HG02798 (cell line): ENCODE data around the gene CEP164.
"Not testable (repeated sequence)": the region's sequence is repeated elsewhere in the genome, so short reads cannot be mapped to it uniquely, and the experiment has no call there.

Experiments
- ATAC-seq: cut with Tn5 transposase; IDR thresholded peaks from one replicate; pipeline ENCODE4 v1.9.1; 2021; ENCODE audit warnings: mild to moderate bottlenecking; ENCODE audit not compliant: unreplicated experiment, poor library complexity

CEP164 gene

DNA sequence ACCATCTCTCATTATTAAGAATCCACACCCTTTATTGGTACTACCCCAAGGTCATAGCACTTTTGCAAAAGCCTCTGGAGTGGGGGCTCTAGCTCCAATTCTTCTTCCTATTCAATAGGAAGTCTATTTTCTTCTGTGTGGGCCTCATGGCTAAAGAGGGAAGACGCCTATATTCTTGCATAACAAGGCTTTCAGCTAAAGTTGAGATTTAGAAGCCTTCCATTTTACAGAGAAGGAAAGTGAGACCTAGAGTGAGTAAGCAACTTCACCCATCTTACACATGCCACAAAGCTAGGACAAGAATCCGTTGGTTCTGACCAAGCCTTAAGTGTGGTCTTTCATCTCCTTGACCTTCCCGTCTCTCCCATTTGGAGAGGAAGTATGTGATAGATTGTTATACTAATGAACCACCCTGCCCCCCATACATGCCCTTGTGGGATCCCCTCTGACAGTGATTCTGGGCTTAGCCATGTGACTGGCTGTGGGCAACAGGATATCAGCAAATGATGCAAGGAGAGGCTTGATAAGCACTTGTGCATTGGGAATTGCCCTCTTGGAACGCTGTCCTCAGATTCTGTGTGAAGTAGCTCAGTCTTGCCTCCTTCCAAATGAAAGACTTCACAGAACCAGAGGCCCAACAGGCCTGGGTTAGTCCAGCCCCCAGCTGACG is 23.9 kb upstream of the CEP164 start:
- ATAC-seq = no peak

DNA sequence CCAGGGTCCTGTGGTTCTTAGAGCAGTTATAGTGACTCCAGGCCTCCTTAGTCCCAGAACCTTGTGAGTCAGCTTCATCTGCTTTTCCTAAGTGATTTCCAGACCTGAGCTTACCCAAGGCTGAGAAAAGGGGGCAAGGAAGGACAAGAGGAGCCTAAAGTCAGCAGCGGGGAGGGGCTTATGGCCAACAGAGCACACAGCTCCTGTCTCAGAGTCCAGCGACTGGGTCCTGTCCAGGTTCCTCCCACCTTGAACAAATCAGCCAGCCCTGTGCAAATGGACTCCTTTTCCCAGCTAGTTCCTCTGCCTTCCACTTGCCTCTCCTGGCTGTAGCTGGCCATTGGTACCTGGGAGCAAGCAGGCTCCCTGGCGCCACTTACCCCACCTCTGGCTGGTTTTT is 22.5 kb upstream of the CEP164 start:
- ATAC-seq = no peak

DNA sequence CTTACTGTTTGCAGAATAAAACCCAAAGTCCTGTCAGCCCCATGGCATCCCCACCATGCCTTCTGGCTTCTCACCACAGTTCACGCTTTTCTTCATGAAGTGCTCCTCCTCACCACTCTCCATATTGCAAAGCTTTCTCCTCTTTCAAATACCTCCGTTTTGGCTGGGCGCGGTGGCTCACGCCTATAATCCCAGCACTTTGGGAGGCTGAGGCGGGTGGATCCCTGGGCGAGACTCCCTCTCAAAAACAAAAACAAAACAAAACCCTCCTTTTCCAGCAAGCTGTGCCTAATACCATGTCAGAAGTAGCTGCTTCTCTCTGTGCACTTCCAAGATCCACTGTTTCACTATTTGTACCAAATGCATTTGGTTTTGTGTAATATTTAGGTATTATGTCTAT is 18.3 kb upstream of the CEP164 start:
- no peak for ATAC-seq

DNA sequence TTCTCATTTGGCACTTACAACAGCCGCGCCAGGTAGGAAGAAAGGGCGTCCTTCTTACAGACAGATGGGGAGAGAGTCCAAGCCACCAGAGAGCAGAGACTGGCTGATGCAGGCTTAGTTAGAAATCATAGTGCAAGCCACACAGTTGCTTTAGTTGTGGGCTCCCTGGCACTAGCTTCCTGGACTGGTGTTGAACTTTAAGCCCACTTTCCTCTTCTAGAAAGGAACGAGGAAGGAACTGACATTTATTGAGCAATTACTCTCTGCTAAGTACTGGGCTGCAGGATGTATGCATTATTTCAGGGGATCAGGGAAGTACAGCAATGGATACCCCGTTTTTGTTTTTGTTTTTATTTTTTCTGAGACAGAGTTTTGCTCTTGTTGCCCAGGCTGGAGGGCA is 14.6 kb upstream of the CEP164 start:
- ATAC-seq = no peak

DNA sequence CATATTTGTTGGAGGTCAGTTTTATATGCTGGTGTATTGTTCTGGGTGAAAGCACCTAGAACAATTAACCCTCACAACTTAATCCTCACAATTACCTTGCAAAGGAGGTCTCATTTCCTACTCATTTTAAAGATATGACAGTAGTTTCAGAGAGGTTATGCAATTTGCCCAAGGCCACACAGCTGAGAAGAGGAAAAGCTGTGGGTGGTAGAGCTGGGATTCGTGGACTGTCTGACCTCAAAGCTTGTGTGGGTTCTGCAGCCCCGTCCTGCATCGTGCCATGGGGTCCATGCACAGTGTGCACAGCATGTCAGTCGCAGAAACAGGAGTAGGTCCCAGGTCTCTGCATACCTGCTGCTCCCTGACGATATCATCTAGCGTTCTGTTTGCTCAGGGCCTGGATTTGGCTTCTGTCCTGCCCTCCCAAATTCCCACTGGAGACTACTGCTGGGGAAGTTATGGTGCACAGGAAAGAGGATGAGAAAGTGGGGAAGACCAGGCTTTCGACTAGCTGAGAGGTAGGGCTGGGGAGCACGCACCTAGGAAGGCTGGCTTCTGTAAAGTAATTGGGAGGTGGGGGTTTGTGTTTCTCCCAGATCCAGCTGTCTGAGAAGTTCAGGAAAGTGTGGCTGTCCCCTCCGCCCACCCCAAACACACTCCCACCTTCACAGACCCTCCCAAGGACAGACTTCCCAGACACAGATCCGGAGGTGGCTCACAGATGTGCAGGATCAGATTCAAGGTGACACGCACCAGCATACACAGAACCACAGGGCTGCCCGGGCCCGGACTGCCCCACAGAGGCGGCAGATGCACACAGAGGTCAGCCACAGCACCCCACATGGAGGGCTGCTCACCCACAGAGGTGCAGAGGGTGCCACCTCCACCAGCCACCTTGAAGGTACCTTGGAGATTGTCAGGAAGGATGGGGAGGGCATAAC is 13.6 kb upstream of the CEP164 start:
- no peak for ATAC-seq

DNA sequence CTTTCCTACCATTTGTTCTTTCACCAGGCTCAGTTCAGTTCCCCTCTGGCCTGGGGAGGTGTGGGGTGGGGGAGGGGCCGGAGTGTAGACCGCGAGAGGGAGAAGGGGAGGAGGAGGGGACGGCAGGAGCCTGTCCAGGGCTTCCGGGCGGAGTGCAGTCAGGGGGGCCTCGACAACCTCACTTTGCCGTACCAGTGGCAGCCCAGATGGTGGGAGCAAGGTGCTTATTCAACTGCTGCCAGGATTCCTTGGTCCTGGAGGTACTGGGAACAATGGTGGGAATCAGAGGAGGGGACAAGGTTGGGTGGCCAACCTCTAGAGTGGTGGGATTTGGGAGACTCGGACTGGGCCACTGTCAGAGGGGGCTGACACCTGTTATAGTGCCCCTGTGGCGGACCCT is 12.8 kb upstream of the CEP164 start:
- ATAC-seq = no peak

DNA sequence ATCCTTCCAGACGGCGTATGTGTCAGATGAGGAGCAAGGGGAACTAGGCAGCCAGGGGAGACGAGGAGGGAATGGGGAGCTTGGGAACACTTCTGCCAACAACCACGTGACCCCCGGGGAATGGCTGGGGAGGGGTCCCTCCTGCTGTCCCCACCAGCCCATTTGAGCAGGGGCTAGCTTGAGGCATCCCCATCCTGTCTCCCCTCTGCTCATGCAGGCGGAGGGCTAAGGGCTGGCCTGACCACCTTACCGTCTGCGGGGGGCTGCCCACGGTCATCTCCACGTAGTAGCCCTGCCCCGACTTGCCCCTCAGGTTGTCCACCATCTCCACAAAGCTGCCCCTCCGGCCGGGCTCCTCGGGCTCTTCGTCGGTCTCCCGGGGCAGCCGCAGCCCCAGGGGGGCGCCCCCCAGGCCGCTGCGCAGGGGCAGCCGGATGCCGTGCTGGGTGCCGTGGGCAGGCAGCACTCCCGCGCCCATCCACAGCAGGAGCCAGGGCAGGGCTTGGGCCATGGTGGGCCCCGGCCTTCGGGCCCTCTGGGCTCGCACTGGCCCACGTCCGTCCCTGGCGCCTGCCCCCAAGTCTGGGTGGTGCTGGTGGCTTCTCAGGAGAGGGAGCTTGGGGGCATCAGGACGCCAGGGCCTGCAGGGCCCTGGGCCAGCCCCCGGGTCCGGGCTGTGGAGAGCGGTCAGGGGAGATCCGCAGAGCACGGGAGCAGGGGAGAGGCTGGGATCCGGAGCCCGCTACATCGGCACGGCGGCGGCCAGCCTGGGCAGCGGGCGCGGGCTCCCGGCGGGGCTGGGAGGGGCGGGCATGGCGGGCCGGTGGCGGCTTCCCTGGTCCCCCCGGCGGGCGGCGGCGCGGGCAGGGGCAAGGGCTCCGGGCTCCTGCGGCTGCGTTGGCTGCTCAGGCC is 12.1 kb upstream of the CEP164 start:
- ATAC-seq = no peak

DNA sequence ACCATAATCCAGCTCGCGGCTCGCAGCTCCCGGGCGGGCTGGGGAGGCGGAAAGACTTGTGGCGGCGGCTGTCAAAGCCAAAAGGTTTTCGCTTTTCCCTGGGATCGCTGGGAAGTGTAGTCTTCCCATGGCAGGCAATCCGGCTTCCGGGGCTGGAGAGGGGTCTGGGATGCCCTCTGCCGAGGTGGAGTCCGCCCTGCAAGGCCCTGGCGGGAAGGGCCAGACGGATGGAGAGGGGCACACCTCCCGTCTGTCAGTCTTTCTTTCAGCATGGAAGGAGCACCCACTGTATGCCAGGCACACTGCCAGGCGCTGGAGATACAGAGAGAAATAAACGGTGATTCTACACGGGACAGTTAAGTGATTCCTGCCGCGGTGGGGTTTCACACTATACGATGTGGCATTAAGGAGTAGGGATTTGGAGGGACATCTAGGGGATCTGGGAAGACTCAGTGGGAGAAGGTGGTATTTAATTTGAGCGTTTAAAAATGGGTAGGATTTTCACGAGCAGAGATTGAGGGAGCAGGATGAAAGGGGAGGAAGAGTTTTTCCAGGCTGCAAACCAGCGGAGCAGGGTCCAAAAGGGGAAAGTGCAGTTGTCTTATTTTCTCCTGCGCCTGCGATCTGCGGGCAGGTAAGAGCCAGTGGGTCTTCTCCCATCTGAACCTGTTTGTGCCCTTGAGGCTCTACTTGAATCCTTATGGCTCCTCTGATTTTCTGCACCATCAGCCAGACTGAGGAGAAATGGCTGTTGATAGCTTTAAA is 11.3 kb upstream of the CEP164 start, which contains the start of gene BACE1:
Gene BACE1, minus strand, starts transcription at position 60 of the 765 bp plus-strand sequence. CDS start 461 bp downstream, outside the sequence.
- ATAC-seq = no peak

DNA sequence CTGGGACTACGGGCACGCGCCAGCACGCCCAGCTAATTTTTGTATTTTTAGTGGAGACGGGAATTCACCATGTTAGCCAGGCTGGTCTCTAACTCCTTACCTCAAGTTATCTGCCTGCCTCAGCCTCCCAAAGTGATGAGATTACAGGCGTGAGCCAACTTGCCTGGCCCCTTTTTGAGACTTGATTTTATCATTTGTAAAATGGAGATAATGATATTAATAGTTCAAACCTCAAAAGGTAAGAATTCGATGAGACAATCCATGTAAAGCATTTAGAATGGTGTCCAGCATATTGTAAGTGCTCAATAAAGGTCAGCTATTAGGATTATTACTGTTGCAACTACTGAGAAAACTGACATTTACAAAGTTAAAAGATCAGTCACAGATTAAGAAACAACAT is 8.9 kb upstream of the CEP164 start:
- no peak for ATAC-seq

DNA sequence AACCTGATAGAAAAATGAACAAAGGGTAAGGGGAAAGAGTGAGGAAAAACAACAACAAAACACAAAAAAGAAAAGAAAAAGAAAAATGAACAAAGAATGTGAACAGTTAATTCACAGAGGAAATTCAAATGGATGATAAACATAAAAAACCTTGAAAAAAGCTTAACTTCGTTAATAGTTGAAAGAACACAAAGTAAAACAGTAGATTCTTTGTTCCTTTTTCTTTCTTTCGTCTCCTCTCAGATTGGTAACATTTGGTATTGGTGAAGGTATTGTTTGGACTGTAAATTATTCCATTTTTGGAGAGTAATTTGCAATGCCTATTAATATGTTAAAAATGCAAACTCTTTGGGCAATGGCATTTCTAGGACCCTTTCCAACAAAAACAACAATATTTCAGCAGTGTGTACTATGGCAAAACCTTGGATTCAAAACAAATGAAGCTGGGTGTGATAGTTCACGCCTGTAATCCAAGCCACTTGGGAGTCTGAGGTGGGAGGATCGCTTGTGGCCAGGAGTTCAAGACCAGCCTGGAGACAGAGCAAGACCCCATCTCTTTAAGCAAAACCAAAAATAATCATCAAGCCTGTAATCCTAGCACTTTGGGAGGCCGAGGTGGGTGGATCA is 8.3 kb upstream of the CEP164 start:
- ATAC-seq = no peak

DNA sequence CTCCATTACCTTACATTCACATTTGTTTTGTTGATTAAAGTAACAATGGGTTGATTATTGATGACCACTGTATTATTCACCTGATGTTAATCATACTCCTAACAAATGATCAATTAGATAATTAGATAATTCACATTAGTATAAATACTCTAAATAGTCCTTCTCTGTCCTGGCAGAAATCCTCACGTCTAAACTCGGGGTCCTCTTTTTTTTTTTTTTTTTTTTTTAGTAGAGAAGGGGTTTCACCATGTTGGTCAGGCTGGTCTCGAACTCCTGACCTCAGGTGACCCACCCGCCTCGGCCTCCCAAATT is 443 bp upstream of the CEP164 start:
- not testable (repeated sequence) for ATAC-seq

DNA sequence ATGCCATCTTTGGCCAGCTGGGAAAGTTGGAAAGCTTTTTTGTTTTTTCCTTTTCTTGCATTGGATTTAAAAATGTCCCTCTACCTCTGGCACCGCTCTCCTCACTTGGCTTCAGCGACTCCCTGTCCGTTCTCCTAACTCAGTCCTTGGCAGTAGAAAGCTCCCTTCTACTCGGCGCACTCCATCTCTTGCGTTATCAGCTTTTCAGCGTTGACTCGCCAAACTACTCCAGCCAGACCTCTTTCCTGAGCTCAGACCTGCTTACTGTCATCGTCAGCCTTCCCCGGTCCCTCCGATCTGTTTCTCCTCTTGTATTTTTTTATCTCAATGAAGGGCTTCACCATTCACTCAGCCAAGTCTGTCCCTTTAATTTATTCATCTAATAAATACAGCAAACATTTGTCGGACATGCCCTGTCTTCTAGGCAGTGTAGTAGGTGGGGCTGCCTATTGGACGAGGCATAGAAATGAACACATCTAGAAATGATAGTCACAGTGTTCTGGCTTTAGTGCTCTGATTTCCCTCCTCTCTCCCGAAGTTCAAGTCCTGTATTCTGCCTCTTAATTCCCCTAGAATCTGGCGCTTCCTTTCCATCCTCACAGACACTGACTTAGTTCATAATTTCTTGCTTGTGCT is 839 bp downstream of the CEP164 start:
- no peak for ATAC-seq

DNA sequence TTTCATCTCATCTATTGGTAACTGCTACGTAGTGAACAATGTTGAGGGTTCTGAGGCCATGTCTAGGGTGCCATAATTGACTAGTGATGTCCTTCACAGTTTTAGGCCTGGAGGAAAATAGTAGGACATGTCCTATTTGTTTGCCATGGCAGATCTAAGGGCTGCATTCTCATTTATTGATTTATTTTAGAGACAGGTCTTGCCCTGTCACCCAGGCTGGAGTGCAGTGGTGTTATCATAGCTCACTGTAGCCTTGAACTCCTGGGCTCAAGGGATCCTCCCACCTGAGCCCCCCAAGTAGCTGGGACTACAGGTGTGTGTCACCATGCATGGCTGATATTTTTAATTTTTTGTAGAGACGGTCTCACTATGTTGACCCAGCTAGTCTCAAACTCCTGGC is 5.2 kb downstream of the CEP164 start:
- no peak for ATAC-seq

DNA sequence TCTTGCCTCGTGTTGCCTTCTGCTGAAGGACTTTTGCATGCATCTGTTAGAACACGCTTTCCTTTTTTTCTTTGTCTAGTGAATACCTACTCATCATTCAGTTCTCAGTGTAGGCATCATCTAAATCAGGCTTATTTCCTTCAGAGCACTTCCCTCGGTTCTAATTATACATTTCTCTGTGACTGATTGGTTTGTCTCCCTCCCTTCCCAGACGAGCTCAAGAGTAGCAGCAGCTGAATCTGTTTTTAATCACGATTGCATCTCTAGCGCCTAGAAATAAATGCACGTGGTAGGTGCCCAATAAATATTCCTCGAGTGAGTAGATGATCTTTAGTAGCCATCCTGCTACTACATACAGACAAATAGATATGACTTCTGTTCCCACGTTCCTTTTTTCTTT is 6.3 kb downstream of the CEP164 start:
- ATAC-seq = no peak

DNA sequence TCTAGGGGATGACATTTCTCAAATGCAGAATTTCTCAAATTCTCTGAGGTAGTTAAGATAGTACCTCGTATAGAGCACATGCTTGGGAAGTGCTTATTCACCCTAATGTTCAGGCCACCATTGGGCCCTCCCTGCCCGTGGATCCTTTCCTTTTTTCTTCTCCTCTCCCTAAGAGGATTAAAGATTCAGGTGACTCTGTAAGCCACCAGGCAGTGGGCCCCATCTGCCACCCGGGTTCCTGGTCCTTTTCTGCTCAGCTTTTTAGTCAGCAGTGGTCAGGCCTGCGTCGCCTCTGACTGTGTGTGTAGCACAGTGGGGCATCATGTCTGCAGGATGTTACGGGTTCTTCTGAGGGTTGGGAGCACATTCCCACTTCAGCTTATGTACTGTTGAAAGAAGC is 7.2 kb downstream of the CEP164 start:
- no peak for ATAC-seq

DNA sequence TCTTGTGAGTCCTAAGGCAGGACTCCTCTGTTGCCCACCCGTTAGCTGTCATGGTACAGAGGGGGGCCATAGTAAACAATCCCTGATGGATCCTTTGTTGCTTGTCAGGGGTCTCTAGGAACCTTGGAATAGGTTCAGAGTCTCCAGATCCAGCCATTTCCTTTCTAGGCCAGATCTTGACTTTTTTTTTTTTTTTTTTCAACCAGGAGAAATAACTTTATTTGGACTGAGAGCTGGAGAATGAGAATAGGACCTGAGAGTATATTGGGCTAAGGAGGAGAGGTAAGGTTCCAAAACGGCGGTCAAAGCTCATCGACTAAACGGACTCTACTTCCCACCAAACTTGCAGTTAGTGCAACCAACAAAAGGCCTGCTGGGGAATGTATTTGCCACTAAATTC is 7.7 kb downstream of the CEP164 start:
- ATAC-seq = no peak

DNA sequence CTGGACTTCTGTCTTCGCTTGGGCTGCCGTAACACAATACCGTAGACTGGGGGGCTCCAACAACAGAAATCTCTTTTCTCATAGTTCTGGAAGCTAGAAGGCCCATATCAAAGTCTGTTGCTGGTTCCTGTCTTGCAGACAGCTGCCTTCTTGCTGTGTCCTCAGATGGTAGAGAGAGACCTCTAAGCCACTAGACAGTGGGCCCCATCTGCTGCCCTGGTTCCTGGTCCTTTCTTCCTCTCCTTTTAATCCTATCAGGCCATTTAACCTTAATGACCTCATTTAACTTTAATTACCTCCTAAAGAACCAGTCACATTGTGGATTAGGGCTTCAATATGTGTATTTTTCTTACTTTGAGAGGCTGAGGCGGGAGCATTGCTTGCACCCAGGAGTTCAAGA is 9.4 kb downstream of the CEP164 start:
- no peak for ATAC-seq

DNA sequence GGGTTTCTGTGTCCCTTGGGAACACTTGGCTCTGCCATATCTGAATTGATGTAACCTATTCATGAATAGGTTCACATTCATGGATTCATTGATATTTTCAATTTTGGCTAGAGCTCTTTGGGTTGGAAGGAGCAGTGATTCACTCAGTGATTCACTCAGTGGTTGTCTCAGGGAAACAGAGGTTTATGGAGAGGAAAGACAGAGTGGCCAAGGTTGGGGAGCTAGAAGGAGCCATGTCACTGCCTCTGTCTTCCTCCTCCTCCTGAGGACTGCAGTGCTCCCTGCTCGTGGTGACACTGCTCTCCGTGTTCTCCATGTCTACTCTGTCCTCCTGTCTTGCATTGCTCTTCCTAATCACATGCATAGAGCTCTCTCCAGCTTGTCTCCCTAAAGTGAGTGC is 17.4 kb downstream of the CEP164 start:
- no peak for ATAC-seq

DNA sequence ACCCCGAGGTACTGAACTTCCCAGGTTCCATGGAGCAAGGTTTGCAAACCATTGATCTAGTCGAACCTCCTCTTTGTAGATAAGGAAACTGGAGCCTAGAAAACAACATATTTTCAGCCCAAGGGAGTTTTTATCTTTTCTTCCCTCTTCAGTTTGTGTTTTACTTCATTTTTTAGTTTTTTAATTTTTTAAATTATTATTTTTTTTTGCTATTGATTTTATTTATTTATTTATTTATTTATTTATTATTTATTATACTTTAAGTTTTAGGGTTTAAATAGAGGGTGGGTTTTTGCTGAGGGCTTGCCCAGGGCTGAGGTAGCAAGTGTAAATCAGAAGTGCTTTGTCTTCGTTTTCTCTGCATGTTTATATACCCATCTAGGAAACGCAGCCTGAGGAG is 26.9 kb downstream of the CEP164 start:
- ATAC-seq = no peak
